Stimulated activated CD4-positive, alpha-beta T cell treated with anti-CD3 and anti-CD28 coated beads, Interleukin-15, amount 100 ng/mL, for 48 hours (primary cell): ENCODE data around the gene GPR35.
A peak's percentile ranks its signal among the peaks of the same experiment; 100 is the strongest.
"Not testable (repeated sequence)": the region's sequence is repeated elsewhere in the genome, so short reads cannot be mapped to it uniquely, and the experiment has no call there.

Experiments
- DNase-seq, 2 donors: peaks; one replicate each; pipeline ENCODE4 v3.0.0-alpha.2; 2020; ENCODE audit warnings: low read depth in 2 of 2

Gene GPR35

DNA sequence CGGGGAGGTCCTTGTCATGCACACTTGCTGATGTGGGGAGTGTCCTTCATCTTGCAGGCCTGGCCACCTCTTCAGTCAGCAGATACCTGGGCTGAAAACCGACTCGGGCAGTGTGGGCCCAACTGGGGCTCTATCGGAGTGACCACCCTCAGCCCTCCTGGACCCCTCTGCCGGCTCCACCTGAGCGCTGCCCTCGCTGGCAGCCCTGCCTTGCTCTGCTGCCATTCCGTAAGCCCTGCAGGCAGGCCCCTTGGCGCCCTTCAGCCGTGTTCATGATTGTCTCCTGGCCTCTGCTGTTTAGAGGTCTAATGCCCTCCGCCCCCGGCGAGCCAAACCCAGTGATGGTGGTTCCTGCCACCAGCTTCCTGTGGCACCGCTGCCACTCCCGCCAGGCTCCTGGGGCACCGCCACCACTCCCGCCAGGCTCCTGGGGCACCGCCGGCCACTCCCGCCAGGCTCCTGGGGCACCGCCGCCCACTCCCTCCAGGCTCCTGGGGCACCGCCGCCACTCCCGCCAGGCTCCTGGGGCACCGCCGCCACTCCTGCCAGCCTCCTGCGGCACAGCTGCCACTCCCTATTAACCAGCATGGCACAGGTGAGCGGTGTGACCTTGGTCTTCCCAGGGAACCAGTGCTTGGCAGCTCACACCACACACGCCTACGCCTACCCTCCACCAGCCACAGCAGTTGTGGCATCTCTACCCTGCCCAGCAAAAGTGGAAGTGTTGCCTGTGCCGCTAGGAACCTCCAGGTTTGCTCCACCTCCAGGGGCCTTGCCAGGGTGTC lies 22.8 kb upstream of the GPR35 start:
- no peak for DNase-seq

DNA sequence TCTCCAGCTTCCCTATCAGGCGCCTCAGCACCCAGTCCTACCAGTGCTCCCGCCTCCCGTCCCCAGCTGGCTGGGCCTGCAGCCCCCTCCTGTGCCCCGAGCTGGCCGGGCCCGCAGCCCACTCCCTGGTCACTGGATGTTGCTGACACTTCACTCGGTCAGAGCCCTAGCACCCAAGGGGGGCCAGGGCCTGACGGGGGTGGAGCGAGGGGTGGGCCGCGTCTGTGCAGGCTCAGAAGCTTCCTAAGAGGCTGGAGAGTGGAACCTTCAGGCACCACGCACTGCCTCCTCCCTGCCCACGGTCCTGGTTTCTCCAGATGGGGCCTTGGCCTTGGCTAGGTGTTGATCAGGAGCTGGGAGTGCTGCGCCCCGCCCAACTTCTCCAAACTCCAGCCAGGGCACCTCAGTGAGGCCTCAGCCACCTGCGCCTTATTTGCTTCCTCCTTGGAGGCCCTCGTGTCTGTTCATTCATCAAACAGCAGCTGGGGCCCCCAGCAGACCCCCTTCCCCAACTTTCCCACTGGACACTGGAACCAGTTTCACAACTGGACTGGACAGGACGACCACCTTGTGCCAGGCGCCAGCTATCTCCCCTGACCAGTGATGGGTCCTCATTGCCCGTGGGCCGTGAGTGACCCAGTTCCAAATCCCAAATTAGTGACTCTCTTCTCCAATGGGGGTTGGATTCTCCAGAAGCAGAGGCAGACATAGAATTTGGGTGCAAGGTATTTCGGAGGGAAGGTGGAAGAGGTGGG lies 22.0 kb upstream of the GPR35 start:
- no peak for DNase-seq

DNA sequence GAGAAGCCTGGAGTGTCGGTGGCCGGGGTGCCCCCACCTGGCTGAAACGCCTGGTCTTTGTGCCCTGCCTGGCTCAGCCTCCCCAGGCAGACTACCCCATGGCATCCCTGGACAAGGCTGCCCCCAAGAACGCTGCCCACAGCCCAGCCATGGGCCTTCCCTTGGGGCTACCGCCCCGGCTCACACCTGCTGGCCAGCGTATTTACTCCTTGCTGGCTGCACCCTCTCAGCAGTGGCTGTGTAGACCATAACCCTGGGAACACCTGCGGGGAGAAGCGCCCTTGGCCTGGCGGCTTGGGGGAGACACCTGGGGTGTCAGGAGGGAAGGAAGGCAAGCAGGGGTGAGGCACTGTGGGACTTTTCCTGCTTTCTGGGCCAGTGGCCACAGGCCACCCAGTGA lies 21.4 kb upstream of the GPR35 start:
- no peak for DNase-seq

DNA sequence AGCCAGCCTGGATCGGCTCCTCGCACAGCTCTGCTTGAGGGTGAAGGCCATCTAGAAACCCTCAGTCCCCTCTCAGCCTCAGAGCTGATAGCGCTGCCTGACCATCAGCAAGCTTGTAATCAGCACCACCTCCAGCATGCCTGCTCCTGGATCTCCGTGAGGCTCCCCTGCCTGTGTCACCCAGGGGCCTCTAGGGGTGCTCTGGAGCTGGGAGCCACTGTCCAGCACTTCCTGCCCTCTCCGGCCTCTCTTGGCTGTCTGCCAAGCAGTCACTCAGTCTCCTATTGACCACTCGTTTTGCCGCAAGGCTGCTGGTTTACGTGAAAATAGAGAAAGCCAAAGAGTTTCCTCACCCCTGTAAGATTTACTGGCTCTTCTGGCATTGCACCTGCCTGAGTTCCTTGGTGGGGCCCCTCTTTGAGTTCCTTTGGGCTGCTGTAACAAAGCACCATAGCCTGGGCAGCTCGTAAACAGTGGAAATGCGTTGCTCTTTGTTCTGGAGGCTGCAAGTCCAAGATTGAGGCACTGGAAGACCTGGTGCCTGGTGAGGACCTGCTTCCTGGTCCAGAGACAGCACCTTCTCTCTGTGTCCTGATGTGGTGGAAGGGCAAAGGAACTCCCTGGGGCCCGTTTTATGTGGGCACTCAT lies 20.9 kb upstream of the GPR35 start:
- no peak for DNase-seq

DNA sequence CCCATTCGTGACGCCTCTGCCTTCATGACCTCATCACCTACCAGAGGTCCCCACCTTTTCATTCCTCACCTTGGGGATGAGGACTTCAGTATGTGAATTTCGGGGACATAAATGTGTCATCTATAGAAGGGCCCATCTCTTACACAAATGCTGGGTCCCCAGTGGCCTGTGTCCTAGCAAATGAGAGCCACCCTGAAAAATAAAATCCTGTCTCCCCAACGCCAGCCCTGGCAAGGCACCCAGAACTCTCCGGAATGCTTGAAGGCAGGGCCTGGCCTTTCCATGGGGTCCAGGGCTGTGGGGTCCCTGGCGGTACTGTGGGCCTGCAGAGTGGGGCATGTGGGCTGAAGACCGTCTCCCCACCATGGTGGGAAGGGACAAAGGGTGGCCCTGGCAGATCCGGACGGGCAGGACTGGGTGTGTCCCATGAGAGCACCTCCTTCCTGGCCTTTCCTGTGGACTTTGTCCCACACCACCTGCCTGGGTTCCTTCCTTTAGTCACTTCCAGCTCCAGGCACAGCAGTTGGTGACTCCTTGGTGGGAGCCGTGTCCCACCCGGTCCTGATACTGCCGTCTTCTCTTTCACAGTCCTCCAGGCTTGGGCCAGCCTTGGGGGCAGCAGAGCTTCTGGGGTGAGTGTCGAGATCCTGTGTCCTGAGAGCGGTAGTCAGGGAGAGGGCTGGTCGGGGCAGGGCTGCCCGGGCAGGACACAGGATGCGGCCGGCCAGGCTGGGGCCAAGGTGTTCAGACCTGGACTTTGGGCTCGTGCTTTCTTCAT lies 20.2 kb upstream of the GPR35 start:
- no peak for DNase-seq

DNA sequence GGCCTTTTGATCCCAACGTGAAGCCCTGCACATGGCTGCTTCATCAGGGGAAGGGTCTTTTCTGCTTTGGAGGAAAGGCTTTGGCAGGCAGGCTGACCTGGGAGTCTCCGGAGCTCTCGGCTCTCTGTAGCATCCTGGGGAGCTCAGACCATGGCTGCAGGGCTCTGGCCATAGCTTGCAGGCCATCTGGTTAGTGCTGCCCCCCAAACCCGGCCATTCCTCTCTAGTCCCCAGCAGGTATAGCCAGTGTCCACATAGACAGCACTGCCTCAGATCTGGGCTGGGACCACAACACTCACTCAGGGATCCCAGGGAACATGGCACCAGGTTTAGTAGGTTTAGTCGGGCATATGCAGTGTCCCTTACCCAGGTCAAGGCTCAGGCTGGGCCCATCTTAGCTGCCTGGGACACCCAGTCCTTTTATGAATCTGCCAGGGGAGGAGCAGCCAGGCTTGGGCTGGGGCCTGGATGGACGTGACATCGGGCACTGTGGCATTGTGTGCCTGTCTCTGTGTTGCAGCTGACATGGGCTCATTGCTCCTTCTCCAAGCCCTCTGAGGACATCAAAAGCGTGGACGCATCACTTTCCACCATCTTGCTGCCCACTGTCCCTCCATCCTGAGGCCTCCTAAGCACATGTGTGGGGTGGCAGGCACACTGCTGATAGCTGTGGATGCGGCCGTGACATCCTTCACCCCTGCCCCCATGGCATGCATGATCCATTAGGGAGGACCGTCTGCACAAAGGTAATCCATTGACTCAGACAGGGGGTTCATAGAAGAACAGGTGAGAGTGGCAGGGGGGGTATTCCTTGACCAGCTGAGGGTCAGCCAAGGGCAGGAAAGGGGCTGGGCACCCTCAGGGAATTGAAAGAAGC lies 19.2 kb upstream of the GPR35 start:
- DNase-seq: no peak

DNA sequence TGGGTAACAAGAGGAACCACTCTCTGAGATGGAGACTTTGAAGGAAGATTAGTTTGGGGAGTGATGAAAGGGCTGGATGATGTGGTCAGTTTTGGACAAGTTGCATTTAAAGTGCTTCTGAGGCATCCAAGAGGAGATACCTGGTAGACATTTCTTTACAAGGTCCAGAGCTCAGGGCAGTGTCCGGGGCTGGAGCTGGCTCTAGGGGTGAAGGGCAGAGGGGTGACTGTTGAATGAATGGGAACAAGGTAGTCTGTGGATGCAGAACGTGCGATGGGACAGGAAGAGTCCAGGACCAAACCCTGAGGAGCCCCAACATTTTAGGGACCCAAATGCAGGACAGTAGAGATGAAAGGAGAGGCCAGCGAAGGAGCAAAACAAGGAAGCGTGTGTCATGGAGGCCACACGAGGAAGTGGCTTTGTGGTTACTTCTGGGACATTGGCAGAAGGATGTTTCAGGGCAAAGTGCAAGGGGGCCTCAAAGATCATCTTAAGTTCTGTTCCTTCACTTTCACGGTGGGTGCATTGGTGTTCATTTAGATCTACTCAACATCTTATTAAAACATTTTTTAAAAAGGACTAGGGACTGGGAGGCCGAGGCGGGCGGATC lies 13.6 kb upstream of the GPR35 start:
- no peak for DNase-seq

DNA sequence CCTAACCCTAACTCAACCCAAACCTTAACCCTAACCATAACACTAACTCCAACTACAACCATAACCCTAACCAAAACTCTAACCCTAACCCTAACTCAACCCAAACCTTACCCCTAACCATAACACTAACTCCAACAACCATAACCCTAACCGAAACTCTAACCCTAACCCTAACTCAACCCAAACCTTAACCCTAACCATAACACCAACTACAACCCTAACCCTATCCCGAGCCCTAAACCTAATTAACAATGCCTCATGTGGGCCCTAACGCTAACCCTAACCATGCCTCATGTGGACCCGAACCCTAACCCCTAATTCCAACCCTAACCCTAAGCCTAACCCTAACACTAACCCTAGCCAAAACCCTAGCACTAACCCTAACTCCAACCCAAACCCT lies 11.5 kb upstream of the GPR35 start:
- DNase-seq: no peak

DNA sequence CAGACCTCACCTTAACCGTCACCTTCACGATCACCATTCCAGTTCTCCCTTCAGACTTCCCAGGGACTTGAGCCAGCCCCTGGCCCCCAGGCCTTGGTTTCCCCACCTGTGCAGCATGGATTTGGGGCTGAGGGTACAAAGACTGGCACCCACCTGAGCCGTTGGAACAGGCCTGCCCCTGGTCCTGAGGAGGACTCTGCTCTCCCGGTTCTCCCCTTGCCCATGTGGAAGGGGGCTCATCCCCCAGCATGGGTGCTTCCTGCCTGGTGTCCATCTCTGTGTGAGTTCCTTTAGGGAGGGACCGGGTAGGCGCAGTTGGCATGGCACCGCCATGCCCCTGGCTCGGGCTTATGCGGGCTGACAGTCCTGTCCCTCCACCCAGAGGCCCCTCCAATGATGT lies 10.9 kb upstream of the GPR35 start:
- DNase-seq: no peak

DNA sequence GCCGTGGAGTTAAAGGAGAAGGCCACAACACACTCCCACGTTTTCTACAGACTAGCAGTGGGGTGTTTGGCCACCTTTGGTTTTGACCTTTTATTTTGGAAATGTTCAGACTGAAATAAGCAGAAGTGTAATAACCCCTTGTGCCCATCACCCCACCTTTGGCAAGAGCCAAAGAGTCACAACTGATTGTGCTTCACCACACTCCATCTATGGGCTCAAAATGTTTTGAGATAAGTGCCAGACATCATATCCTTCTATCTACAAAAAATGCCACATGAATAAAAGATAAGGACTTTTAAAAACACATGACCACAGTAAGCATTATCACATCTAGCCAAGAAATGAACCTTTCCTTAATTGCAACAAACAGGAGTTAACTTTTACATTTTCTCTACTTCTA lies 9.9 kb upstream of the GPR35 start:
- DNase-seq: no peak

DNA sequence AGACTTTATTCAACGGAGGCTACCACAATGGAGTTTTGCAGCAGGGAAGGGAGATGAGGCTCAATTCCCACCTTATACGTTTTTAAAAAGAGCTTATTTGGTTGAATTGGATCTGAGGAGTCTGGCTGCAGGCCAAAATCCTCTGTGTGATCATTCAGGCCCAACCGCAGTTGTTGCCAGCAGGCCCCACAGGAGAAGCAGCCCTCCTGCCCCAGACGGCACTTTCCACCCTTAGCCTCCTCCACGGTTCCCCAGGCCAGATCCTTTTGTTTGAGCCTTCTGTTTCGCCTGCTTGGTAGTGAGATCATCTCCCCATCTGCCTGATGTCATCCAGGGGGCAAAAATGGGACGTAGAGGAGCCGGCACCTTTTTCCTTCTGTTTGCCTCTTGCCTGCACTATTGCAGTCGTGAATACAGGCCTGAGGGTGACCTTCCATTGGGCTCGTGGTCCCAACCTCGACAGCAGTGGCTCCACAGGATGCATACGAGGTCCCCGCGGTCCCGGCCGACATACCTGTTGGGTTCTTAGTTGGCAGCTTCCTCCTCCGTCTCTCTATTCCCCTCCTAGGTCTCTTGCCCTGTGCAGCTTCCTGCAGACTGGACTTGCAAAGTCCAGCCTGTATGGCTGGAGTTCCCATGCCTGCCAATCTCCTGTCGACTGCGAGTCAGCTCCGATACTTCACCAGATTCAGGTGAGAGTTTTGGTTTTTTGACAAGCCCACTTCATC lies 9.3 kb upstream of the GPR35 start:
- no peak for DNase-seq

DNA sequence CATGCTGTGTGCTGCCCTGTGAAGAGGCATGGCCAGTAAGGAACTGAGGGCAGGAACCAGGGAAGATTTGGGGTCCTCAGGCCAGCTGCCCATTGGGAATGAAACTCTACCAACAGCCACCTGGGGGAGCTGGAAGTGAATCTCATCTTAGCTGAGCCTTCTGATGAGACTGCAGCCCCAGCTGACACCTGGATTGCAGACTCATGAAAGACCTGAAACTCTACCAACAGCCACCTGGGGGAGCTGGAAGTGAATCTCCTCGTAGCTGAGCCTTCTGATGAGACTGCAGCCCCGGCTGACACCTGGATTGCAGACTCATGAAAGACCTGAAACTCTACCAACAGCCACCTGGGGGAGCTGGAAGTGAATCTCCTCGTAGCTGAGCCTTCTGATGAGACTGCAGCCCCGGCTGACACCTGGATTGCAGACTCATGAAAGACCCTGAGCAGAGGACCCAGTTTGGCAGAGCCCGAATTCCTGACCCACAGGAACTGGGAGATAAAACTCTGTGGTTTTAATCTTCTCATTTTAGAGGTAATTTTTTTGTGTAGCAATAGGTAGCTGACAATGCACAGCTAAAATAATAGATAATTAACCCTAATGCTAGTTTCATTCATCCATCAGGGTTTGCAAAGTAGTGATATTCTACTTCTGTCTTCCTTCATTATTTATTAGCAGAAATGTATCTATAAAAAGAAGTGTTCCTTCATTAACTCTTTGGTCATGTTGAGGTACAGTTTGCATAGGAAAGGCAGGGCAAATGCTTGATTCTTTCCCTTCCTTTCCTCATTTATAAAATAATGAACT lies 8.2 kb upstream of the GPR35 start:
- DNase-seq: not testable (repeated sequence)

DNA sequence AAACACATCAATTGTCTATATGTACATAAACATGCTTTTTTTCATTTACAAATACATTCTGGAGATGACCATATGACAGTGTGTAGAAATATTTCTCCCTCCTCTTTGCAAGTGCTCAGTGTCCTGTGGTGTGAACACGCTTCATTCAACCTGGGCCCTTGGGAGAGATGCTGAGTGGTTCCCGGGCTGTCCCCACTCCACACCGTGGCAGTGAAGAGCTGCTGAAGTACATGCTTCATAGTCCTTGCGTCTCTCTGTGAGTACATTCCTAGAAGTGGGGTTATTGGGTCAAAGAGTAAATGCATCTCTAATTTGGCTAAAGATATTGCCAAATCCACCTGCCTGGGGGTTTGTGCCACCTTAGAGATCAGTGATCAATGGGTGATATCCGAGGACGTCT lies 6.5 kb upstream of the GPR35 start:
- DNase-seq: no peak

DNA sequence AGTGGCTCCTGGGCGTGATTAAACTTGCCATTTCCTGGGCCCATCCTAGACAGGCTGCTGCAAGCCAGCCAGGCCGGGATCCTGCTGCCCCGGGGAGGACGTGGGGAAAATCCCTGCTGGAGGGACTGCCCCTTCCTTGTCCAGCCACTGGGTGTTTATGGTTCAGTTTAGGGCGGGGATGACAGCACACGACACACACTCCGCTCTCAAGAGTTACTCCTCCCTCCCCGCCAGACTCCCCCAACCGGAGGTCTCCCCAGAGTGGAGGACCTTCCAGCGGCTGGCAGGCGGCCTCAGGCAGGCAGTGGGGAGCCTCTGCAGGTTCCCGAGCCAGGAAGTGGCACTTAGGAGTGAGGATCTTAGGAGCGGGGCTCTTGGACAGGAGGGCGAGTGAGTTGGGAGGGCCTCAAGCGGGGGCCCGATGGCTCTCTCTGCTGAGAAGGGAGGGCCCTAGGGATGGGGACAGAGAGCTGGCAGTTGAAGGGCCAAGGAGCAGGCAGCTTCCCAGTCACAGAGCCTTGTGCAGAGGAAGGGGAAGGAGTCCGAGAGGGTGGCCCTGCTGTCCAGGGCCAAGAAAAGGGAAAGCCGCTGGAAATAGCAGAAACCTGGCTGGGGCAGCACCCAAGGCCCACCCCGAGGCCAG lies 5.7 kb upstream of the GPR35 start:
- no peak for DNase-seq

DNA sequence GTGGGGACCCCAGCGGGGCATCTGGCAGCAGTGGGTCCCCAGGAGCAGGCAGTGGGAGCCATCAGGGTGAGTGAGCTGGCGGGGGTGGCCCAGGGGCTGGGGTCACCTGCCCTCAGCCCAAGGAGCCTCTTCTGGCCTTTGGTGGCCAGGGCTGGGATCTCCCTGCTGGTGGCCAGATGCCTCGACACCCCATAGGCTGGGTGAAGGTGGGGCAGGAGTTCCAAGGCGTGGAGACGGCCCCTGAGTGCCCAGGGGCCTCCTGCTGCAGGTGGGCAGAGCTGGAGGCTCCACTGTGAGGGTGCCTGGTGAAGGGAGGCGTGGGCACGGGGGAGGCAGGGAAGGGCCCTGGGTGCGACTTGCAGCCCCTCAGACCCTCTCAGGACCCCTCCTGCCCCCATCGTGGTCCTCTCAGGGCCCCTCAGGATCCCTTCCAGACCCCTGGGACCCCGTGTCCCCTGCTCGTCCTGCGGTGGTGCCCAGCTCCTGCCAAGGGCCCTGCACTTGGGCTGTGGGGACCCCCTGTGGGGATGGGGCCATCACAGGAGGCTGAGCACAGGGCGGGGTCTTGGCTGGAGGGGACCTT lies 5.0 kb upstream of the GPR35 start:
- no peak for DNase-seq

DNA sequence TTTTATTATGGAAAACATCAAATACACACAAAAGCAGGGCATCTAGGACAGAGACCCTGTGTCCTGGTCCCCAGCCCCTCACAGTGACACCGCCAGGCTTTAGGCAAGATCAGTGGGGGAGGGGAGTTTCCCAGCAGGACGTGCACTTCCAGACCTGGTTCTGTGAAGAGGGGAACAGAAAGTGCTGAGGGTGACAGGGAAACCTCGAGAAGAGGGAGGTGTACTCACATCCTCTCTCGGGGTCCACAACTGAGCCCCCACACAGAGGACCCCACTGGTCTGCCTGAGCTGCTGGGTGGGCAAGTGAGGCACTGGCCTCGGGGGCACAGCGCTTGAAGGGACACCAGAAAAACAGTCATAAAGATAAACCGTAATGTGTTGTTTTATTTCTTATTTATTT lies 4.4 kb upstream of the GPR35 start:
- DNase-seq: no peak

DNA sequence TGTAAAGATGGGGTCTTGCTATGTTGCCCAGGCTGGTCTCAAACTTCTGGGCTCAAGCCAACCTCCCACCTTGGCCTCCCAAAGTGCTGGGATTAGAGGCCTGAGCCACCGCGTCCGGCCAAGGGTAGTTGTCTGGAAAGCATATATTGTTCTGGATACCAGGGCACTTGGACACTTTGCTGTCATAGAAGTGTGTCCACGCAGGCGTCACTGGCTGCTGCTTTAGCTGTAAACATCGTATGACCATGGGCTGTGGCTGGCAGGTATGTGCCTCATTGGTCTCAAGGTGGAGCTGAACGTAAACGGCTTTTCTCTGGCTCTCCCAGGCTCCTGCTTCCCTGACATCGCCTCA lies 3.2 kb upstream of the GPR35 start:
- DNase-seq: no peak

DNA sequence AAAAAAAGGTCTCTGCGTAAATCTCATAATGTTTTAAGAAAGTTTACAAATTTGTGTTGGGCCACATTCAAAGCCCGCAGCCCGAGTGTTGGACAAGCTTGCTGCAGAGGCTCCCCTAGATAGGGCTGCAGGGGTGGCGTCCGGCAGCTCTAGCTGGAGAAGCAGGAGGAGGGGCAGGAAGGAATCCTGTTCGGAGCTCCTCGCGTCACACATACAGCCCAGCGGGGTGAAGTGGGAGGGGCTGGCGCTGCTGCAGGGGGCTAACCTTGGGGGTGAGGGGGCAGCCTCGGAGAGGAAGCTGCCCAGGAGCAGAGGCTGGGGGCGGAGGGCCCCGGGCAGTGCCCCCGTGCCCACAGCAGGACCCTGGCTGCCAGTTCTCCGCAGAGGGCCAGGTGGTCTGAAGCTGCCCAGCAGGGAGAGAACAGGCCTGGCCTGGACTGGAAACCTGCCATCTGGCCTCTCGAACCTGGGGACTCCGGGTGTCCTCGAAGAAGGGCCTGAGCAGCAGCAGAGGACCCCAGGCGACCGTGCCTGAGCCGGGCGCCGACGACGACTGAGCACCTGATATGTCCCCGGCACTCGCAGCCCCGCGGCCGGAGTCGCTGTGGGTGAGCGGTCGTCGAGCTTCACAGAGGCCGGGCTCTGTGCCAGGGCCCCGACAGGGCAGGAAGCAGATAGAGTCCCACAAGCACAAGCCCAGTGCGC lies 2.6 kb upstream of the GPR35 start:
- peak in 1 of 2 donors; percentile 36 for DNase-seq
